GM12801 (cell line): ENCODE data around the gene PHKB.

Source experiments
- TF ChIP-seq, protein P1 (sequence below): IDR thresholded peaks from one replicate; pipeline ENCODE4 v1.5.1; 2011; ENCODE audit warnings: control low read depth; ENCODE audit not compliant: insufficient read length; ENCODE audit errors: extremely low read depth

The PHKB gene

DNA sequence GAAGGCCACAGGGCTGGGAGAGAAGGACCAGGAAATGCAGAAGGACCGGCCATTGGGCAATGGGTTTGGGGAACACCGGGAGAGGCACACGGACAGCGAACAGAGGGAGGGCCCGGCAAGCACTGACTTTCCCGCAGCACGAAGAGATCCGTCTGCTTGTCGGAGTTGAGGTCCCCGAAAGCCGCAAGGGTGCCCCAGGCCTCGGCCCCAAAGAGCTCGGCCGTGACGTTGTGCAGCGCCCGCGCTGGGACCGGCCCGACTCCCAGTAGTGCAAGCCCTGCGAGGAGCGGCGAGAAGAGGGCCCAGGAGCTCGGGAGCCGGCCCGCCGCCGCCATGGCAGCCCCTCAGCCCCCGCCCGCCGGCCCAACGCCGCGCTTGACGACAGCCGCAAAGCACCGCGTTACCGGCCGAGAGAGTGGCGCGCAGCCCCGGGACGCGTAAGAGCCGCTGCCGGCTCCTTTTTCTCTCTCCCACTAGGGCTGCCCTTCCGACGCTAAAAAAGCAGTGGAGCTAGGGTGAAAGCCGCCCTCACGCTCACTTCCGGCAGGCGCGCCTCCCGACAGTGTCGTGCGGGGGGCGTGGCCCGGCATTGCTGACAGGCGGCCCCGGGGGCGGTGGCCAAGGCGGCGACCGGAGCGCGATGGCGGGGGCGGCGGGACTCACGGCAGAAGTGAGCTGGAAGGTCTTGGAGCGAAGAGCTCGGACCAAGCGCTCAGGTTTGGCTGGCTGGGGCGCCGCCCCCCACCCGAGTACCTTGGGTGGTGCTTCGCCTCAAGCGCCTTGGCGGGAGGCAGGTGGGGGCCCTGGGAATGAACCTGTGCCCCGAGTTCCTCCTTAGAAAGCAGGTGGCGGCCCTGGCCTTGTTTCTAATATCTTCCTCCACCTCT lies at the start of gene PHKB, which contains the start of gene ITFG1:
Gene PHKB (plus strand): TSS at position 621 of the 887 bp plus-strand sequence. CDS start 20 bp downstream, at position 641.
Gene ITFG1 (minus strand): TSS at position 353 of the 887 bp plus-strand sequence. CDS start 18 bp downstream, at position 335.
- TF ChIP-seq, protein P1, sequence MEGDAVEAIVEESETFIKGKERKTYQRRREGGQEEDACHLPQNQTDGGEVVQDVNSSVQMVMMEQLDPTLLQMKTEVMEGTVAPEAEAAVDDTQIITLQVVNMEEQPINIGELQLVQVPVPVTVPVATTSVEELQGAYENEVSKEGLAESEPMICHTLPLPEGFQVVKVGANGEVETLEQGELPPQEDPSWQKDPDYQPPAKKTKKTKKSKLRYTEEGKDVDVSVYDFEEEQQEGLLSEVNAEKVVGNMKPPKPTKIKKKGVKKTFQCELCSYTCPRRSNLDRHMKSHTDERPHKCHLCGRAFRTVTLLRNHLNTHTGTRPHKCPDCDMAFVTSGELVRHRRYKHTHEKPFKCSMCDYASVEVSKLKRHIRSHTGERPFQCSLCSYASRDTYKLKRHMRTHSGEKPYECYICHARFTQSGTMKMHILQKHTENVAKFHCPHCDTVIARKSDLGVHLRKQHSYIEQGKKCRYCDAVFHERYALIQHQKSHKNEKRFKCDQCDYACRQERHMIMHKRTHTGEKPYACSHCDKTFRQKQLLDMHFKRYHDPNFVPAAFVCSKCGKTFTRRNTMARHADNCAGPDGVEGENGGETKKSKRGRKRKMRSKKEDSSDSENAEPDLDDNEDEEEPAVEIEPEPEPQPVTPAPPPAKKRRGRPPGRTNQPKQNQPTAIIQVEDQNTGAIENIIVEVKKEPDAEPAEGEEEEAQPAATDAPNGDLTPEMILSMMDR, result no peak

DNA sequence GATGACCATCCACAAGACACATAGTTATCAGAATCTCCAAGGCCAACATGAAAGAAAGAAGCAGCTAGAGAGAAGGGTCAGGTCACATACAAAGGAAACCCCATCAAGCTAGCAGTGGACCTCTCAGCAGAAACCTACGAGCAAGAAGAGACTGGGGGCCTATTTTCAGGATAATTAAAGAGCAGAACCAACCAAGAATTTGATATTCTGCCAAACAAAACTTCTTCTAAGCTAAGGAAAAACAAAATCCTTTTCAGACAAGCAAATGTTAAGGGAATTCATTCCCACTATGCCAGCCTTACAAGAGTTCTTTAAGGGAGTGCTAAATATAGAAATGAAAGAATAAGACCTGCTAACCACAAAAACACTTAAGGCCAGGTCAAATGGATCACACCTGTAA lies 48.1 kb upstream of the PHKB start:
- TF ChIP-seq, protein P1, result no peak

DNA sequence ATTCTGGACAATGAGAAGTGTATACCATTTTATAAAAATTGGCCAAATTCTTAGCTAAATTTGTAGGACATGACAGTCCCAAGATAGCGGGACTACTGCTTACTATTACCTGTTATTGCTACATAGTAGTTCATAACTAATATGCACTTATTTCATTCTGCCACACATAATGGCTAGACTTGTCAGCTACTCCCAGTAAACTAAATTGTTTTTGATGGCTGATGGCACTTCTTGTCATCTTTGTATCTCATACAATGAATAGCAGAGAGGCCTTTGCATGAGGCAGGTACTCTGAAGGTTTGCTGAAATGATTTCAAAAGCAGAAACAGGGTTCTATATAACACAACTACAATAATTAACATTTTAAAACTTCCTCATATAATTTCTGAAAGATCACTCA lies 44.3 kb upstream of the PHKB start:
- TF ChIP-seq, protein P1, result no peak

DNA sequence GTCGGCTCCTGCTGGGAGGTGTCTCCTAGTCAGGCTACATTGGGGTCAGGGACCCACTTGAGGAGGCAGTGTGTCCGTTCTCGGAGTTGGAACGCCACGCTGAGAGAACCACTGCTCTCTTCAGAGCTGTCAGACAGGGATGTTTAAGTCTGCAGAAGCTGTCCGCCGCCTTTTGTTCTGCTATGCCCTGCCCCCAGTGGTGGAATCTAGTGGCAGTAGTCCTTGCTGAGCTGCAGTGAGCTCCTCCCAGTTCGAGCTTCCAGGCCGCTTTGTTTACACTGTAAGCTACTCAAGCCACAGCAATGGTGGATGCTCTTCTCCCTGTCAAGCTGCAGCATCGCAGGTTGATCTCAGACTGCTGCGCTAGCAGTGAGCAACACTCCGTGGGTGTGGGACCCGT lies 36.3 kb upstream of the PHKB start:
- TF ChIP-seq, protein P1, result no peak

GRCh38 chr16:47426806-47427205 lies 34.3 kb upstream of the PHKB start:
- TF ChIP-seq, protein P1, result no peak

DNA sequence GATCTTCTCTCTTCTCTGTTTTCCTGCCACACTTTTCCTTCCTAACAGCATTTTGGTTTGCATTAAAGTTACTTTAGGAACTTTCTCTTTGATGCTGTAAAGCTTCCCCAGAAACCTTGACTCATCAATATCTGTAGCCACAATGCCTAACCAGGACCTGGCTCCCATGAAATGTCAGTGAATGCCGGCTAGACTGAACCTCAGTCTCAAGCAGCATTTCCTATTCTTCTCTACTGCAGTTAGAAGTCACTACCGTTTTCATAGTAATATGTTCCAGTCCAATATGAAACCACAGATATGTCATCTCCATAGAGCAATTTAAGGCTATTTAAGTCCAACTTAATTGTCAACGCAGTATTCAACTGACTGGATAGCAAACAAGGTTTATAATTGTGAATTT lies 29.2 kb upstream of the PHKB start:
- TF ChIP-seq, protein P1, result no peak

- TF ChIP-seq, protein P1, result no peak
These were observed 14.7 kb upstream of the PHKB start for GRCh38 chr16:47446431-47446830.
